AG08396 (cell line): ENCODE data around the gene ZNF775.

ENCODE experiments used
- DNase-seq: peaks from one replicate; pipeline ENCODE4 v3.0.0; 2012; ENCODE audit warnings: low spot score, mixed read lengths

ZNF775 gene

GRCh38 chr7:150412518-150413488, 33.7 kb downstream of the ZNF775 start:
- DNase-seq, result no peak

GRCh38 chr7:150413640-150414081, 34.5 kb downstream of the ZNF775 start:
- no peak for DNase-seq

GRCh38 chr7:150415161-150416153, 36.3 kb downstream of the ZNF775 start:
- DNase-seq, result no peak

GRCh38 chr7:150417239-150417638, 38.1 kb downstream of the ZNF775 start:
- DNase-seq, result no peak

GRCh38 chr7:150417863-150418262, 38.7 kb downstream of the ZNF775 start:
- no peak for DNase-seq

DNA sequence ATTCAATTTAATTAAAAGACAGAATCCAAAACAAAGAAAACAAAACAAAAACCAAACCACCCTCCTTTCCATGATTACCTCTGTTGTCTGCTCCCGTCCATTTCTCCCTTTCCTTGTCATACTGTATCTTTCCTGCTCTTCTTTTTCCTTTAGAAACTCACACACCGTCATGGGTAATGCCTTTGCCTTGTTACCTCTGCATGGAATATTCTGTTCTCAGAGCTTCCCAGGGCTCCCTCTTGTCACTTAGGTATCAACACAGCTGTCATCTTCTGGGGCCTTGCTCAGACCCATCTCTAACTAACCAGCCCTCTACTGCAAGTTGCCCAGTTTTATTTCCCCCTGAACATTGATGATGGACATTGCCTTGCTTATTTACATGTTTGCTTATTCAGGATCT, 41.1 kb downstream of the ZNF775 start:
- DNase-seq, result no peak

GRCh38 chr7:150420987-150421674, 42.0 kb downstream of the ZNF775 start:
- peak; percentile 88 for DNase-seq

DNA sequence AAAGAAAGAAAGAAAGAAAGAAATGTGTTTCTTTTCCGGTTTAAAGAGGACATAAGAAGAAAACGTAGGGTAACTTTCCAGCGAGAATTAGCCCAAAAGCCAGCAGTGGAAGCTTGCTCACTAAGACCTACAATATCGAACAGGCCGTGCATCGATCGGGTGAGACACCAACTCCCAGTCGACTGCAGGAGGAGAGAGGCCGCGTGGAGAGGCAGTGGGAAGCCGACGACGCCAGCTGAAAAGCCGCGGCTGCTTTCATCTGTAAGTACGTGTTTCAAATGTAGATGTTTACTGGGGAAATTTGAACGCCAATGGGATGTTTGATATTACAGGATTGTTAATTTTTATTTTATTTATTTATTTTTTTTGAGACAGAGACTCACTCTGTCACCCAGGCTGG, 42.7 kb downstream of the ZNF775 start:
- DNase-seq, result no peak

- DNase-seq, result no peak
Observed at GRCh38 chr7:150425670-150426069, 46.5 kb downstream of the ZNF775 start.

DNA sequence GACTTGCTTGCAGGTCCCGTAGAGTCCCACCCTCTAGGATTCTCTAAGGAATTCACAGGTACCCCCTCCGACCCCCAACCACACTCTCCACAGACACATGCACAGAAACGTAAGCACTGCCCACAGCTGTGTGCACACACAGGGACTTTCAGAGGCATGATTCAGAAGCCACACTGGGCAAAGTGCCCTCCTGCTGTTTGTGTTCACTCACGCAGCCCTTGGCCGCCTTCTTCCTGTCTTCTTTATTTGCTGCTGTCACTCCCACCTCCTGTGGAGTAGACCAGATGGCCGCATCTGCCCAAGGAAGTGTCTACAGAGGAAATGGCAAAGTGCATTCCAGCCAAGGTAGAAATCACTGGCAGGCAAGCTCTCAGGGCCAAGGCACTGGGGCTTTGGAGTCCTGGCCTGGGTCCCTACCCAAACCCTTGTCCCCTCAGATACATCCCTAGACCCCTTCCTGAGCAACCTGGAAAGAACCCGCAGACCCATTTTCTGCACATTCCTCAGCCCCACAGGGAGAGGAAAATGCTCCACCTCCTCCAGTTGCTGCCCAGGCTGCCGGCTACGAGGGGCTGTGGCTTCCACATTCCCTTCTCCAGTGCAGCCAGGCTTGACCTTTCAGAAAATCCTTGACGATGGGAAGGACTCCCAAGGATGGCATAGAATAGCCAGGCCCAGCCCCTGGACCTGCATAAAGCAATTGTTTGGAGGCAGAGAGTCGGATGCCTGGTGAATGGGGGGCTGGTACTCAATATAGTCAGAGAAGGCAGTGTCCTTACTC, 49.7 kb downstream of the ZNF775 start:
- DNase-seq, result peak; percentile 82

GRCh38 chr7:150429699-150430098, 50.6 kb downstream of the ZNF775 start:
- no peak for DNase-seq

DNA sequence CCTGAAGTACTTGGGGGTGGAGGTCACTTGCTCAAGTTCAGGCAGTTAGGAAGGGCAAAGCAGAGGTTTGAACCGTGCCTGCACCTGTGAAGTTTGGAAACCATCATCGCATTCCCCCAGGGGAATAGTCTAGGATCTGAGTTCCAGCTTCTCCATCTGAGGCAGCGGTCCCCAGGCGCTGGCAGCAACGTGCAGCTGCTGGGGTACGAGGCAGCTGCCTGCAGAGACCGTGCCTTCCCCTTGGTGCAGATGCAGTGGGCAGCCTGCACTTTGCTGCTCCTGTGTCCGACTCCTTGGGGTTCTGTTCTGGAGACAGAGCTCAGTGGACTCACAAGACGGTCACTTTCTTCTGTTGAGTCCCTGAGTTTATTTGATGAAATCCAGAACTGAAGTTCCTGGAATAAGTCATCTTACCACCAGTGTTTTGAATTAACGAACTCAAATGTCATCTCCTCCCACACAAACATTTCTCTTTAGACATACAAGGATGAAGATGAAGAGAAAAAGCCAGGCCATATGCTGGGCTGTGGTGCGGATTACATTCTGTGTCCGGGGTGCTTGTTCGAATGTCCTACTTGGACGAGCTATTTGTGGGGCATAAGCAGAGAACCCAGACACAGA, 51.4 kb downstream of the ZNF775 start:
- no peak for DNase-seq

GRCh38 chr7:150431839-150432658, 52.9 kb downstream of the ZNF775 start:
- DNase-seq, result no peak

DNA sequence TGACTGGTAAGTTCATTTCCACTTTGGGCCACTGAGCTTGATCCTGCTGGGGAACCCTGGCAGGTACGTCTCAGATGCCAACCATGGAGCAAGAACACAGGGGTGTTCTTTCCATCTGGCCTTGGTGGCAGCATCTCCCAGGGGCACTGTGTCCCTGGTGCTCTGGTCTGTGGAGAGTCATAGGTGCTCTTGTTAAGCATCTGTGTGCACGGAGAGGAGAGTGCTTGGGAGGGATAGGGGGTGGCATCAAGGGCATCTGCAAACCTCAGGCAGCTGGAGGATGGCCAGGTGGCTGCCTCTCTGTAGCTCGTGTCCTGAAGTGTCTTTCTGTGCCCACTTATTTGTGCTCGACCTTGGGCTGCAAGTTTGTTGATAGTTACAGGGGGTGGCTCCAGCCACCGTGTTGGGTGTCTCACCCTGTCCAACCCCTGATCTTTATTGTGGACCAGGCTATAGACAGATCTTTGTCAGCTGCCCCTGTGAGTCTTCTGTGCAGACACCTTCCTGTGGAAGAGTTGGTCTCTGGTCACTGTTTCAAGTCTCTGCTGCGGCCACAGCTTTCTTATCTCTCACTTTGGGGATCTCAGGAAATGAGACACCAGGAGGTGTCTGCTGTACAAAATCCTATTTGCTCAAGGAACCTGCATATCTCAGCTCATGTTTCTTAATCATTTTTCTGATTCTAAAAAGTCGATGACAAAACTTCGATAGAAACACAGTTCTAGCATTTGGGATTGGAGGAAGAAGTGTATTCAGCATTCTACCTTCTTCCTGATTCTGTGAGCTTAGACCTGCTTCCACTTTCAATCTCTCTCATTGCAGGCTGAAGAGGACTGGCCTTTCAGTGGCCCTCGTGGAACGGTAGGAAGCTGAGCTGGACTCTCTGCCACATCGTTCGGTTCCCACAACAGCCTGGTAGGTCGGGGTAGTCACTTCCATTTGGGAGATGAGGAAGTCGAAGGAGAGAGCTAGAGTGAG, 54.1 kb downstream of the ZNF775 start:
- no peak for DNase-seq

DNA sequence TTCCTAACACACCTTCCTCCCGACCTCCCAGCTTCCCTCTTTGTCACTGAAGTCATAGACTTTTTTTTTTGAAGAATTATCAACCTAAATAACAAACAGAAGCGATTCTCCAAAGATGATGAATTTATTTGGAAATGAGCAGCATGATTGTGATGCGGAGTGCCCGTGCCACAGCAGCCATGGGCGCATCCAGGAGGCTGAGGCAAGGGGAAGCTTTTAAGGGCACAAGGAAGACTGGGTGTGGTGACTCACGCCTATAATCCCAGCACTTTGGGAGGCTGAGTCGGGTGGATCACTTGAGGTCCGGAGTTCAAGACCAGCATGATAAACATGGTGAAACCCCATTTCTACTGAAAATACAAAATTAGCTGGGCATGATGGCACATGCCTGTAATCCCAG, 55.1 kb downstream of the ZNF775 start:
- no peak for DNase-seq

- DNase-seq, result no peak
Observed at GRCh38 chr7:150435047-150435389, 55.9 kb downstream of the ZNF775 start.

DNA sequence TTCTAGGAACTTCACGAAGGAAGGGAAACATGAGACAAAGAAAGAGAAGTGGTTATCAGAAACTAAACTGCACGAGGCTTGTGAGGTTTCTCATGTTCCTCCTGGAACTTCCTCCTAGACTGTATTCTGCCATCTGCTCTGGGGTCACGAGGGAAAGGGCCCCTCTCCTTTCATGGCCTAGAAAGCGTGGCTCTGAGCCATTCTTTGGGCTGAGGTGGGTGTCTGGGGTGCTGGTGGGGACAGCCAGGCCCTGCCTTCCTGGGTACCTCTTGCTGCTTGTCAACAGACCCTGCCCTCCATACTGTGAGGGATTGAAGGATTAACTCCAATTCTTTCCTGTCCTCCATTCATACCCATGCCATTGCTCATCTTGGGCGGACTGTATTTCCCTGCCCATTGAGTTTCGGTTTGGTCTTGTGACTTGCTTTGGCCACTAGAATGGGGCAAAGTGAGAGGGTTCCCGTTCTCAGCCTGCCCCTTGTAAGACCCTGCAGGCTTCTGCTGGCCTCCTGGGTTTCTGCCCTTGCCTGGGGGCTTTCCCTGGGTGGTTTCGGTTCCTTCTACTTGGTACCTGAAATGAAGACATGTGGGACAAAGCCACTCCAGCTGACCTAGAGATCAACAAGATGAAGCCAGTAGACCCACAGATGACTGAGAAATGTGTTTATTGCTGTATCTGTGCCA, 56.4 kb downstream of the ZNF775 start:
- no peak for DNase-seq

GRCh38 chr7:150439967-150440366, 60.8 kb downstream of the ZNF775 start:
- DNase-seq, result no peak
